ENCODE measurements around the gene SS18L1. TPM values are rescaled to one million over a fixed set of nuclear protein-coding genes. Genes with fewer than 3 reads are reported as not detected.

Gene SS18L1
- total RNA-seq, 1 experiment from 2014 or later: 29.0 TPM

- no peak for TF ChIP-seq CTCF (conservative IDR thresholded peaks at IDR 0.05)
- TF ChIP-seq EZH2 (IDR thresholded peaks at IDR 0.05; ENCODE audit: low read depth): no peak
- BruUV-seq (replicated peaks): no TSS peak
- ChIA-PET POLR2A (ENCODE audit: unreplicated experiment) (no interaction called here), CTCF (no interaction called here)
- Histone ChIP-seq H3K27me3 (ENCODE audit: insufficient read depth, low read depth) (no peaks in the 10 kb centered on the region), H3K4me2 (no peak overlapping the region), H4K20me1 (ENCODE audit: insufficient read depth) (peaks cover 25% of the 10 kb centered on the region), H3K9me2 (ENCODE audit: insufficient read depth) (no peaks in the 10 kb centered on the region), H3K27ac (no peak overlapping the region), H3F3A (ENCODE audit: insufficient read depth, low read depth) (no peaks in the 10 kb centered on the region), H3K4me1 (replicated peaks; ENCODE audit: insufficient read depth) (peaks cover 15% of the 10 kb centered on the region), H3K79me2 (ENCODE audit: low read depth) (peaks cover 26% of the 10 kb centered on the region), H2AFZ (no peak overlapping the region), H3K4me3 (no peak overlapping the region), H3K36me3 (ENCODE audit: low read depth) (peaks cover 33% of the 10 kb centered on the region), H3K9me3 (ENCODE audit: insufficient read depth, low read depth) (no peaks in the 10 kb centered on the region)
- intact Hi-C loops (cut with micrococcal nuclease; ENCODE audit: unreplicated experiment): no loop called here
- DNase-seq: no peak
Measured at GRCh38 chr20:62127799-62128198, 15.8 kb upstream of the SS18L1 start.

- no TSS peak for BruUV-seq (replicated peaks)
- Histone ChIP-seq H3K4me2 (no peak overlapping the region), H3K9me2 (ENCODE audit: insufficient read depth) (no peaks in the 10 kb centered on the region), H3F3A (ENCODE audit: insufficient read depth, low read depth) (0 out of 2 replicates have a peak, but pooled peaks cover 3% of the 10 kb centered on the region), H4K20me1 (ENCODE audit: insufficient read depth) (peaks cover 24% of the 10 kb centered on the region), H3K27ac (no peak overlapping the region), H3K4me3 (no peak overlapping the region), H3K36me3 (ENCODE audit: low read depth) (peaks cover 35% of the 10 kb centered on the region), H3K79me2 (ENCODE audit: low read depth) (peaks cover 20% of the 10 kb centered on the region), H3K27me3 (ENCODE audit: insufficient read depth, low read depth) (no peaks in the 10 kb centered on the region), H3K4me1 (replicated peaks; ENCODE audit: insufficient read depth) (peaks cover 10% of the 10 kb centered on the region), H2AFZ (no peak overlapping the region), H3K9me3 (ENCODE audit: insufficient read depth, low read depth) (no peaks in the 10 kb centered on the region)
- CTCF ChIA-PET: interaction anchor here (0.6 kb wide), 1 partner anchor 74 kb away, joined by 3 read pairs; no protein-coding TSS in a partner anchor
- intact Hi-C loops (cut with micrococcal nuclease; ENCODE audit: unreplicated experiment): no loop called here
- TF ChIP-seq CTCF (conservative IDR thresholded peaks at IDR 0.05): no peak
- no peak for TF ChIP-seq EZH2 (IDR thresholded peaks at IDR 0.05; ENCODE audit: low read depth)
- no peak for DNase-seq
- POLR2A ChIA-PET (ENCODE audit: unreplicated experiment): interaction anchor here (0.7 kb wide), 1 partner anchor 14 kb away, joined by 4 read pairs; no protein-coding TSS in a partner anchor
Measured at GRCh38 chr20:62128502-62128901, 15.1 kb upstream of the SS18L1 start.

GRCh38 chr20:62129731-62130531 is 13.6 kb upstream of the SS18L1 start:
- intact Hi-C loops (cut with micrococcal nuclease; ENCODE audit: unreplicated experiment): no loop called here
- ChIA-PET CTCF (interaction anchor here (1.0 kb wide), 1 partner anchor 119 kb away, joined by 3 read pairs; no protein-coding TSS in a partner anchor), POLR2A (ENCODE audit: unreplicated experiment) (no interaction called here)
- Histone ChIP-seq H3K27ac (no peak overlapping the region), H3K9me3 (ENCODE audit: insufficient read depth, low read depth) (no peaks in the 10 kb centered on the region), H3K27me3 (ENCODE audit: insufficient read depth, low read depth) (no peaks in the 10 kb centered on the region), H4K20me1 (ENCODE audit: insufficient read depth) (peaks cover 12% of the 10 kb centered on the region), H3K9me2 (ENCODE audit: insufficient read depth) (no peaks in the 10 kb centered on the region), H3K4me3 (no peak overlapping the region), H3K4me2 (no peak overlapping the region), H2AFZ (no peak overlapping the region), H3K36me3 (ENCODE audit: low read depth) (peaks cover 38% of the 10 kb centered on the region), H3K79me2 (ENCODE audit: low read depth) (peaks cover 7% of the 10 kb centered on the region), H3K4me1 (replicated peaks; ENCODE audit: insufficient read depth) (no peaks in the 10 kb centered on the region), H3F3A (ENCODE audit: insufficient read depth, low read depth) (peaks cover 7% of the 10 kb centered on the region; the same call in 1 of the 2 replicates)
- TF ChIP-seq EZH2 (IDR thresholded peaks at IDR 0.05; ENCODE audit: low read depth) (no peak), CTCF (conservative IDR thresholded peaks at IDR 0.05) (no peak)
- BruUV-seq (replicated peaks): no TSS peak
- no peak for DNase-seq
